ENCODE data around the gene KCNK3.
A peak's percentile ranks its signal among the peaks of the same experiment; 100 is the strongest.

The KCNK3 gene

GRCh38 chr2:26691881-26692278, 642 bp upstream of the KCNK3 start:
- DNase-seq: no peak

DNA sequence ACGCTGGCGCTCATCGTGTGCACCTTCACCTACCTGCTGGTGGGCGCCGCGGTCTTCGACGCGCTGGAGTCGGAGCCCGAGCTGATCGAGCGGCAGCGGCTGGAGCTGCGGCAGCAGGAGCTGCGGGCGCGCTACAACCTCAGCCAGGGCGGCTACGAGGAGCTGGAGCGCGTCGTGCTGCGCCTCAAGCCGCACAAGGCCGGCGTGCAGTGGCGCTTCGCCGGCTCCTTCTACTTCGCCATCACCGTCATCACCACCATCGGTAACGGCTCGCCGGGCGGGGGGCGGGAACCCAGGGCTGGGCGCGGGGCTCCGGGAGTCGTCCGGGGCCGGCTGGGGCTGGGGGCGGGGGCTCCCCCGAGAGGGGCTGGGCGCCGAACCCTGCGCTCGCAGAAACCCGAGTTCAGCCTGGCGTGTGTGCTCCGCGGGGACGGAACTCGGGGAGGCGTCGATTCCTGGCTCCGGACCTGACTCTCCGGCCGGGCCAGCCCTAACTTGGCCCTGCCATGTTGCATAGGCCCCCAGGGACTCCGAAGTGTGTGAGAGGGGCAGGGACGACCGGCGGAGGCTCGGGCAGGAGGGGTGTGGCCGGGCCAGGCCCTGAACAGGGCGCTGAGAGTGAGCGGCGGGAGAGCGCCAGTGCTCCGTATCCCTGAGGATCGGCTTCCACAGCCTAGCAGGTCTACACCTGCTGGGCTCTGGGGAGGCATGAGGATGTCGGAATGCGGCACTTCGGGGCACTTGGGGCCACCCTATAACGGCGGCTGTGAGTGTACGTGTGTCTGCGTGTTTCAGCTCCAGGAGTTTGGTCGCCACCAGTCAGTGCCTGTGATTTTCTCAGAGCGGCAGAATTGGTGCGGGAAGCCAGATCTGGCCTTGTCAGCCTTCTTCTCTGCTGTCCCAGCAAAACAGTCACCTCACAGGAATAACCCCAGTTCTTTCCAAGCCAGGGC, 651 bp downstream of the KCNK3 start:
- peak in 1 of 2 experiments; percentile 56 for DNase-seq

DNA sequence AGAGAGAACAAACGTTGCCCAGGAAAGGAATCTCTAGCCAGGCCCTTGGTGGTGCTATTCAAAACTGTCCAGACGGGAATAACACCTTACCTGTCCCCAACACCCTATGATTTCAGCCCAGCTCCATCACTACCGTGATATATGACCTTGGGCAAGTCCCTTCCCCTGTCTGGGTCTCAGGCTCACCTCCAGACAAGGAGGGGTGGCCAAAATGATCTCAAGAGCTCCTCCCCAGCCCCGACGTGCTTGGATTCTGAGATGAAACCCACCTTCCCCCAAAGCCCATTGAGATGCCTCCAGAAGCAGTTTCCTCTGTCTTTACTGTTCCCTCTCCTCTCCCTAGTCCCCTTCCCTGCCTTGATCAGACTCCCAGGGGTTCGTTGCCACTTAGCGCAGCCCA, 1.5 kb downstream of the KCNK3 start:
- no peak for DNase-seq

DNA sequence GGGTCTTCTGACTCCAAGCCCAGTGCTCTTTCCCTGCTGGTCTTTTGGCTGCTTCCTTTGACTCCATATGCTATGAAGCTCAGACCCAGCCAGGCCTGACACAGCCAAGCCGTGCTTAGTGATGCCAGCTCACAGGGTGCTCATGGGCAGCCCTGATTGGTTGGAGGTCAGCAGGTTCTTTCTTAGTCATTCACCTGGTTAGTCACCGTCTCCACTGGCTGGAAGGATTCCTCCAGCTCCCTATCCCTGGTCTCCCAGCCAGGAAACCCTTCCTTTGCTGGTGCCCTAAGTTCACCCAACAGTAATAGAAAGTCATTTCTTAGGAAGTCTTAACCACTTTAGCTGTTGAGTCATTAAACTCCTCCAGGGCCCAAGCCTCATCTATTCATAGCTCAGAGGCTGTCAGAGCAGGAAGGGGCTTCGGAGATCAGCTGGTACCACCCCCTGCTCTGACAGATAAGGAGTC, 3.9 kb downstream of the KCNK3 start:
- no peak for DNase-seq

GRCh38 chr2:26697425-26697824, 4.9 kb downstream of the KCNK3 start:
- DNase-seq: no peak

- DNase-seq: no peak
Measured at GRCh38 chr2:26699295-26699694, 6.8 kb downstream of the KCNK3 start.

DNA sequence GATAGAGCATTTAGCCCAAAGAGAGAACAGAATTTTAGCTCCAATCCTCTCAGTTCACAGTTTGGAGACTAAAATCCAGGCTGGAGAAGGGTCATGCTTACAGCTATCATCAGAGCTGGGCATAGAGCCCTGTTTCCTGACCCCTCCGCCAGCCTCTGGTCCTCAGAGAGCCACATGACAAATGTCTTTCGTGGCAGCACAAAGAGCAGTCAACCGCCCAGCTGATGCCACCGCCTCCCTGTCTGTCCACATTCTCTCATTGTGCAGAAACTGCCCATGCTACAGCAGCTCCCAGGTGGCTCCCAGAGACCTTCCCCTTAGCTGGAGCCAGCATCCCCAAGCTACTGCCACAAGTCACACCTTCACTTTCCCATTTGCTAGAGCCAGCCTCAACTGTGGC, 7.6 kb downstream of the KCNK3 start:
- DNase-seq: no peak

- no peak for DNase-seq
Measured at GRCh38 chr2:26701596-26701995, 9.1 kb downstream of the KCNK3 start.

- DNase-seq: no peak
Measured at GRCh38 chr2:26702025-26702424, 9.5 kb downstream of the KCNK3 start.

DNA sequence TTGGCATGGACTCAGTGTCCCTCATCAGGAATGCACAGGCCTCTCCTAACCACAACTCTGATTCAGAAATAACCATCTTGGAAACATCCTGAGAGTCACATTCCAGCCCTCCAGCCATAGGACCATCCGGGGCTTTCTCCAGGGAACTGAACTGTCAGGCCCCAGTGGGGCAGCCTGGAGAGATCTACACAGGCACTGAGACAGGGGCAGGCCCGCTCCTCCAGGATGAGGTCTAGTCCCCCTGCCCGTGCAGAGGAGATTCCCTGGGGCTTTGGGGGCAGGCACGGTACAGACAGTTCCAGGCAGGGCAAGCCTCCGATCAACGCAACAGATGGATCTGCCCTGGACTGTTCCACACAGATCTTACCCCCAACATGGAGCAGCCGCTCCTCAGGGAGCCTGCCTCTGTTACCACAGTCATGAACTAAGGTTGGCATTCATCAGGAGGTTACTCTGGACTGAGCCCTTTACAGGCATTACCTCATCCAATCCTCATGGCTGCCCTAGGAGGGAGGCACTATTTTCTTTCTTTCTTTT, 12.0 kb downstream of the KCNK3 start:
- no peak for DNase-seq

- no peak for DNase-seq
Measured at GRCh38 chr2:26705126-26705525, 12.6 kb downstream of the KCNK3 start.

DNA sequence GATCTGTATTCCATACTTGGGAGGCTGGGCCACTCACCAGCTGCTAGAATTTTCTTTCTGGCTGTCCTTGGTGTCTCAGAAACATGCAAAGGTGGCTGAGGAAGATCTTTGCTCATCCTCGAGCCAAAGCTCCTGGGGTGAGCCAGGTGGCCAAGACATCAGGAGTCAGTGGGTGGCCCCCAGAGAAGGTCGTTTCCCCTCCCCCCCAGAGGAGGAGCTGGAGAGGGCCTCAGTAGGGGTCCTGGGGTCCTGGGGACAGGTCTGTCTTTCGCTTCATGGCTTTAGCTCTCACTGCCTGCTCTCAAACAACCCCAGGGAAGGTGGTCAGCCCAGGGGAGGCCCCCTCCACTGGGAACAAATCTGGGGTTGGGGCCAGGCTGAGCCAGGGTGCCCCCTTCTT, 13.6 kb downstream of the KCNK3 start:
- DNase-seq: no peak

DNA sequence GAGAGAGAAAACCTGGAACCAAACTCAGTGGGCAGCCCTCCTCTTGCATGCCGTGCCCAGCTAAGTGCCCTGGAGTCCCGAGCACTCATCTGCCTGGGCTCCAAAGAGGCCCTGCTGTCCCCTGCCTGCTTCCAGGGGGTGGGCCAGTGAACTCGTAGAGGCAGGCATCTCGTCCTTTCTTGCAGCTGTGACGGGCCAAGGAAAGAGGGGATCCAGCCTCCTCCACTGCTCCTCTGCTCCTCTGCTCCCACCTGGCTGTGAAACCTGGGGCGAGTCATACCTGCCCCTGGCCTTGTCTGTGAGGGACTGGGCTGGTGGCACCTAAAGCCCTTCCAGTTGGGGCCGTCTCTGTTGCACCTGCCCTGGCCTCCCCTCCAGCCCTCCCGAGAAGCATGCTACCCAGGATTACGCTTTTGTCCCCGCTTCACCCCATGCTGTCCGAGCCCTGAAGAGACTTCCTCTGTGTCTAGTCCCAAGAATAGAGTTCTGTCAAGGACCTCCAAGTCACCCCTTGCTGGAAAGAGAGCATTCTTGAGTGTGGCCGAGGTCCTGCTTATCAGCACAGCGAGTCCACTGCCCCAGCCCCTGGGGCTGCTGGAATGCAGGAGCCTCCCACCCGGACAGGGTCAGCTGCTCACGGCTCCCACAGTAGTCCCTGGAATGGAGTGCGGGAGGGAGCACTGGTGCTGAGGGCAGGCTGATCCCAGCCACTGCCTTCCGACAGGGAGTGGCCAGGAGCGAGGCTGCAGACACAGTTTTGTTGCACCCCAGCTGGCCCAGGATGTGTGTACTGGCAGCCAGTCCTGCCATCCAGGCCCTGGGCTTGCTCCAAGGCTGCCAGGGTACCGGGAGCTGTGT, 14.3 kb downstream of the KCNK3 start:
- DNase-seq: no peak

DNA sequence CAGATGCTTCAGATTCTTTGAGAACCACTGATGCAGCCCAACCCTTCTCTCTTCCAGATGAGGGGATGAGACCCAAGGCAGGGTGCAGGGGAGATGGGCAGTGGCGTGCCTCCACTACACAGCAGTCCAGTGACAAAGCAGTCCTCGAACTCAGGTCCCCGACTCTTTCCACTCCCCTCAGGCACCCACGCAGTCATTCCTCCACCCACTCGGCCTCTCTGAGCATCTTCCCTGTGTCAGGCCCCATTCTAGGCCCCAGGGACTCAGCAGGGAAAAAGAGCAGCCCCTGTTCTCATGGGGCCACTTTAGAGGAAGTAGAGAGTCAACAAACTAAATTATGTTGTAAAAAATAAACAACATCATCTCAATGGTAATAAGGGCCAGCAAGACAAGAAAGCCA, 15.2 kb downstream of the KCNK3 start:
- DNase-seq: no peak

DNA sequence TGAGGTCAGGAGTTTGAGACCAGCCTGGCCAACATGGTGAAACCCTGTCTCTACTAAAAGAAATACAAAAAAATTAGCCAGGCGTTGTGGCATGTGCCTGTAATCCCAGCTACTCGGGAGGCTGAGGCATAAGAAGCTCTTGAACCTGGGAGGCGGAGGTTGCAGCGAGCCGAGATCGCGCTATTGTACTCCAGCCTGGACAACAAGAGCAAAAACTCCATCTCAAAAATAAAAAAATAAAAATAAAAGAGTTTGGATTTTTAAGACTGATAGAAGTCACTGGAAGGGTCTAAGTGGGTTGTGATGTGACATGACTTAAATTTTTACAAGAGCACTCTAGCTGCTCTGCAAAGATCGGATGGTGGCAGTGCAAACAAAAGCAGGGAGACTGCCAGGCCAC, 15.9 kb downstream of the KCNK3 start:
- no peak for DNase-seq

- DNase-seq: no peak
Measured at GRCh38 chr2:26709323-26710110, 17.0 kb downstream of the KCNK3 start.

DNA sequence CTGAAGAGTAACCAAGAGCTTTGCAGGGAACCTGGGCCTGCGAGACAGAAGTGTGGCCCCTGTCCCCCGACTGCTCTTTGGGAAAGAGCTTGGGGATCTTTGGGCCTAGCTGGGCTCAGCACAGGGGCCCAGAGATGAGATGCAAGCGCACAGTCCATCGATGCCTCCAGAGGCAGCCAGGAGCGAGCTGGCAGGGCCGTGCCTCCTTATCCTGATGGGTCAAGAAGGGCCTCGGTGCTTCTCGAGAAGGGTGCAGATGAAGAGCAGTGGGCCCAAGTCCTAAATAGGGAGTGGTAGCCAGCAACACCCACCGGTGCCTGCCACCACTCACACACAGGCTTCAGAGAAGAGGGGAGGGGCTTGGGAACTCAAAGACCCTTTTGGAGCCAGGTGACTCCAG, 17.6 kb downstream of the KCNK3 start:
- DNase-seq: no peak

DNA sequence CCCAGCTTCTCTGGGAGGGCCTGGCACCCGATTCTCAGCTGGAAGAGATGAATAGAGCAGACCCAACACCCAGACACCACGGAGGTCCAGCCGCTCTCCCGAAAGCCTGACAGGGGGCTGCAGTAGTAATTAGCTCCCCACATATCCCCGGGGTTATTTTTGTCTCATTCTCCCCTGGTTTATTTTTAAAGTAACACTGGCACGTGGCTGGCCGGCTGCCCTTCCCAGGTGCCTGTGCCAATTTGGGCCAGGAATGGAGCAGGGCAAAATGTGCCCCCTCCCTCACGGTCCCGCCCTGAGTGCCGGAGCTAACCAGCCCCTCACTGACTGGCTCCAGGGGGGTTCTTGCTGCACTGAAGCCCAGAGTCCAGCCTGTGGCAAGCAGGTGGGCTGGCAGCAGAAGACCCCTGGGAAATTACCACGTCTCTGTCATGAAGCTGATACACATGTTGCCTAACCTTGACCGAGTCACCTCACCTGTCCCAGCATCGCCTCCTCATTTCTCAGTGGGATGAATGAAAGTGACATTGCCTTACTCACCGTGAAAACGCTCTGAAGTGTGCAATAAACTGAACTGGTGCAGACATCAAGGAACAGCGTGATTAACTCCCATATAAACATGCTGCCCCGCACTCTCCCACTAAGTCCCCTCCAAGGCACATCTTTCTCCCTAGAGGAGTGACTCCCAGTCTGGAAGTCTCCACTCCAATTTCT, 18.4 kb downstream of the KCNK3 start:
- DNase-seq: no peak

DNA sequence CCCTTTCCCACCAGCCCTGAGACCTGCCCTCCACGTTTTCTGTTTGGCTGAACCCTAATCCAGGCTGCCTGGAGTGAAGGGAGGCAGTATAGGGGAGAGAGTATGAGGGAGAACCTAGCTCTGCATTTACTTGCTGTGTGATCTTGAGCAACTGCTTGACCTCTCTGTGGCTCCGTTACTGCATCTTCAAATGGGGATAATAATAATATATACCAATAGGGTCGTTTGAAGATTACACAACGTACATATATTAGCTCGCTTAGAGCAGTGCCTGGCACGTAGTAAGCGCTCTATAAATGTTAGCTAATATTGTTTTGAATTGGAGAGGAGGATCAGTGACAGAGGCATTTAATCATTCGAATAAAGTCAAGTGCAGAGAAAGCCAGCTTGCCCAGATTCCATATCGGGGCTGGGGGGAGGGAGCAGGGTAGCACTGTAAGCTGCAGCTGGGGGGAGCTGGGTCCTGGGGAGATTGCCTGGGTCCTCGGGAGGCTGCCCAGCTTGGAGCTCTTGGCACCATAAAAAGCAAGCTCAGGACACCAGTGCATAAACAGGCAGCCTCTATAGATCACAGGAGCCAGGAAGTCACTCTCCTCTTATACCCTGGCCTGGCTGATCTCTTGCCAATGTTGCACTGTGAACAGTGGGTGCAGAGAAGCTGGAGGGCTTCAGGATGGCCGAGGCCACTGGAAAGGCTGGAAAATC, 19.1 kb downstream of the KCNK3 start:
- DNase-seq: peak in 1 of 2 experiments; percentile 60

- DNase-seq: peak; percentile 99
Measured at GRCh38 chr2:26712486-26713465, 20.3 kb downstream of the KCNK3 start.
